Measurements from ENCODE around the gene FAS.
A peak's percentile ranks its signal among the peaks of the same experiment; 100 is the strongest.

The FAS gene

DNA sequence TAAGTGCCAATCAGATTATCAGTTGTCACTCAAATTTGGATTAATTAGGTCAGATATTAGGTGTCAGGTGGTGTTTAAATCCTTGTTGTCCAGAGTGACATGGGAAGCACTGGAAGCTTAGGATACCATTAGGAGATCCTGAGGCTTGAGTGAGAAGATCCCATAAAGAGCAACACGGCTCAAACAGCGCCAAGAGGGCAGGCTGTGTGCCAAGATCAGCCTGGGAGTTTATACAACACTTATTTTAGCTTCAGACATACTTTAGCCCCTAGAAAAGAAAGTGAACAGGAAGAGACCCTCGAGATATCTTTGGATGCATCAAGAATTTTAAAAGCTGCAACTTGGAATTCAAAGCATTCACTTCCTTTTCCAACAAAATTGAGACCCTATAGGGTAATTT is 23.8 kb upstream of the FAS start:
- TF ChIP-seq, protein P1, sequence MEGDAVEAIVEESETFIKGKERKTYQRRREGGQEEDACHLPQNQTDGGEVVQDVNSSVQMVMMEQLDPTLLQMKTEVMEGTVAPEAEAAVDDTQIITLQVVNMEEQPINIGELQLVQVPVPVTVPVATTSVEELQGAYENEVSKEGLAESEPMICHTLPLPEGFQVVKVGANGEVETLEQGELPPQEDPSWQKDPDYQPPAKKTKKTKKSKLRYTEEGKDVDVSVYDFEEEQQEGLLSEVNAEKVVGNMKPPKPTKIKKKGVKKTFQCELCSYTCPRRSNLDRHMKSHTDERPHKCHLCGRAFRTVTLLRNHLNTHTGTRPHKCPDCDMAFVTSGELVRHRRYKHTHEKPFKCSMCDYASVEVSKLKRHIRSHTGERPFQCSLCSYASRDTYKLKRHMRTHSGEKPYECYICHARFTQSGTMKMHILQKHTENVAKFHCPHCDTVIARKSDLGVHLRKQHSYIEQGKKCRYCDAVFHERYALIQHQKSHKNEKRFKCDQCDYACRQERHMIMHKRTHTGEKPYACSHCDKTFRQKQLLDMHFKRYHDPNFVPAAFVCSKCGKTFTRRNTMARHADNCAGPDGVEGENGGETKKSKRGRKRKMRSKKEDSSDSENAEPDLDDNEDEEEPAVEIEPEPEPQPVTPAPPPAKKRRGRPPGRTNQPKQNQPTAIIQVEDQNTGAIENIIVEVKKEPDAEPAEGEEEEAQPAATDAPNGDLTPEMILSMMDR (IDR thresholded peaks at IDR 0.05; ENCODE audit: control insufficient read depth, extremely low read depth, insufficient read depth): no peak
- no peak overlapping the region for H3K4me3 ChIP-seq (ENCODE audit: low read depth, low read length)
- DNase-seq (ENCODE audit: low read depth): no peak

DNA sequence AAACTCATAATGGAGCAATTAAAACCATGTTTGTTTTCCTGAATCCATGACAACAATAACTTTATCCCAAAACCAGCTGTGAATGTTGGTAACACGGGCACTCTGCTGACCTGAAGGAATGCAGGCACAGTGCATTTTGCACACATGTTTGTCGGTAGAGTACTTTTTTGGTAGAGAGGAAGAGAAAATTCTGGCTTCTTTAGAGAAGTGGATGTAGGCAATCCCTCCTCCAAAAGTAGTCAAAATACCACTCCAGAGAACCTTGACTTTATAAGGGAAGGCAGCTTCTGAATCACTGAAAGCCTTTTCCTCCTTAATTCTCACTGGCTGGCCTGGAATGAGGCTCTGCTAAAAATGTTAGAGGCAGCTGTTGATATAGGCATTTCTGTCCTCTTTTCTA is 22.2 kb upstream of the FAS start:
- no peak for DNase-seq (ENCODE audit: low read depth)
- TF ChIP-seq, protein P1 (IDR thresholded peaks at IDR 0.05; ENCODE audit: control insufficient read depth, extremely low read depth, insufficient read depth): no peak
- H3K4me3 ChIP-seq (ENCODE audit: low read depth, low read length): no peak overlapping the region

DNA sequence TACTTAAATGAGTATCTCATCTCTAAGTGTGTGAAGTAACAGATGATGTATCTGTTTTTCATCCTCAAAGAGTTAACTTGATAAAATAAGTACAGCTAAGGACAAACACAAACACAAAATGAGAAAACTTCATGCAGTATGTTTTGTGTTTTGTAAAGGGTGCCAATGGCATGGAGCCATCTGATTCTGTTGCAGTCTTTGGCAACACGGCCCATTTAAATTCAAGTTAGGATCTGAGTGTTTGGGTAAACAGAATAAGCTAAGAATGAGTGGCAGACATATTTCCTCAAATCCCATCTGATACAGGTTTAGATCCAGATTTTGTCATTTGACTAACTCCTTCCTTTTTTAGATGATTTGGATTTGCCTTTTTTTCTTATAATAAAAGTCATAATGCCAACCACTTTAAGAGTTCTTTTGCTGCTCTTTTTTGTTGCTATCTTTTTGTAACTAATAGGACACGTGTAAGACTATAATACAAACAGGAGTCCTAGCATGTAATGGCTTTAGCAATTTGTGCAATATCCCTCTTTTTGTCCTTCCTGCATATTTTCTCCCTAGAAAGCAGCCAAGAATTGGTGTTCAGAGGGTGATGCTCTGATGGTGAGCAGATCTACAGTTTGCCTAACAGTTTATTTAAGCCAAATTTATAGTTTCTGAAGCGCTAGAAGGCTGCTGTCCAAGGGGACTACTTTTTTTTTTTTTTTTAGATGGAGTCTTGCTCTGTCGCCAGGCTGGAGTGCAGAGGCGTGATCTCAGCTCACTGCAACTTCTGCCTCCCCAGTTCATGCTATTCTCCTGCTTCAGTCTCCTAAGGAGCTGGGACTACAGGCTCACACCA is 19.2 kb upstream of the FAS start:
- no peak for DNase-seq (ENCODE audit: low read depth)
- TF ChIP-seq, protein P1 (IDR thresholded peaks at IDR 0.05; ENCODE audit: control insufficient read depth, extremely low read depth, insufficient read depth): no peak
- no peak overlapping the region for H3K4me3 ChIP-seq (ENCODE audit: low read depth, low read length)

DNA sequence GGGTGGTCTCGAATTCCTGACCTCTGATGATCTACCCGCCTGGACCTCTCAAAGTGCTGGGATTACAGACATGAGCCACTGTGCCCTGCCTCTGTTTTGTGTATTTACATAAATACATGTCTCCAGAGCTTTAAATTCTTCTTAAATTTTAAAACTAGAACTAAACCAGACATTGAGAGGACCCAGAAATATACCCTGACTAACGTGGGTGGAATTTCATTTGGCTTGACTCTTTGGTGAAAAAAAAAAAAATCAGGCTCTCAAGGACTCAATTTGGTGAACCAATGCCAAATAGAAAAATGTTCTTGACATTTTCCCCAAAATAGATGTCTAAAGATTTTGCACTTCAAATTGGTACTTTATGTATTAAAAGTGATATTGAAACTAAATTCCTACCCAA is 16.6 kb upstream of the FAS start:
- TF ChIP-seq, protein P1 (IDR thresholded peaks at IDR 0.05; ENCODE audit: control insufficient read depth, extremely low read depth, insufficient read depth): no peak
- H3K4me3 ChIP-seq (ENCODE audit: low read depth, low read length): no peak overlapping the region
- DNase-seq (ENCODE audit: low read depth): no peak

DNA sequence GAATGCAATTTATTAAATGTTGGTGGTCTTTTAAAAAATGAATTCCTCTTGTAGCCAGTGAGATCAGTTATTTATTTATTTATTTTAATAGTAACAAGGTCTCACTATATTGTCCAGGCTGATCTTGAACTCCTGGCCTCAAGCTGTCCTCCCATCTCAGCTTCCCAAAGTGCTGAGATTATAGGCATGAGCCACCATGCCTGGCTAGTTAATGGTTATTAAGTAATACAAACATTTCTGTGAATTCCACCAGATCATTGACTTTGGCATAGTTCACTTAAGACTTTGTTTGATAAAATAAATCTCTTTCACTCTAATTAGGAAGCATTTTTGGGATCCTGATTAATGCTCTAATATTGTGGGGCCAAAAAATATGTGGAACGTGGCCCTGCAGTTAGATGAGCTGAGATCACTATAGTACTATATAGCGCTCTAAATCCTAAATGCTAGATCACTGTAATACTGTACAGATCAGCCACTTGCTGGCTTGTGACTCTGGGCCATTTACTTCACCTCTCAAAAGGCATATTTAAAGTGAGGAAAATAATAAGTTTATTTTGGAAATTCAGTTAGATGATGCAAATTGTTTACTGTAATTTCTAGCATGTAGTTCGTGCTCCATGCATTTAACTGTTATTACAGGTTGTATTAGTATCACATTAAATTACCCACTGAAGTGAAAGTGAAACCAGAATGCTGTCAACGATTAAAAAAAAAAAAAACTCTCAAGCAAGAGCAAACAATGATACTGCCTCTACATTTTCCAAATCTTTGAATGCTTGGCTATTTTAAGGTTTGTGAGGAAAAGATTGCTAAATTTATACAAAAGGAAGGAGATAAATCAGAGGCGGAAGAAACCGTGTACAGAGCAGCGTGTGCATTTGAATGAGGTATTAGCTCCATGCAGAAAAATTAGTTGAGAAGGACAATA is 15.9 kb upstream of the FAS start:
- peak overlapping the region; percentile 49 for H3K4me3 ChIP-seq (ENCODE audit: low read depth, low read length)
- TF ChIP-seq, protein P1 (IDR thresholded peaks at IDR 0.05; ENCODE audit: control insufficient read depth, extremely low read depth, insufficient read depth): no peak
- no peak for DNase-seq (ENCODE audit: low read depth)

DNA sequence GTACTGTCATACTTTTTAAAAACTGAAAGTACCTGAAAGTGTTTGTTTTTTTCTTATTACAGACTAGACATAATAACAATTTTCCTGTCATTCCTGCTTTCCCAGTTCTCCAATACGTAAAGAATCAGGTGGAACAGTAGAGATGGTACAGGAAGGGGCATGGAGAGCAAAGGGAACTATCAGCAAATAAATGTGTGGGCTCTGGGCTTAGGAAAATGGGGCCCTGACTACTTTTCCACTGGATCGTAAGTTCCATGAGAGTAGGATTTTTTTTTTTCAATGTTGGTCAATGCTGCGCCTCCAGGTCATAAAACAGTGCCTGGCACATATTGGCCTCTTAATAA is 15.2 kb upstream of the FAS start:
- no peak for DNase-seq (ENCODE audit: low read depth)
- peak overlapping the region; percentile 49 for H3K4me3 ChIP-seq (ENCODE audit: low read depth, low read length)
- TF ChIP-seq, protein P1 (IDR thresholded peaks at IDR 0.05; ENCODE audit: control insufficient read depth, extremely low read depth, insufficient read depth): no peak
